Lower lobe of right lung (tissue), 2 donors: ENCODE measurements around the gene OSBPL2. TPM values are rescaled to one million over a fixed set of nuclear protein-coding genes. Genes with fewer than 3 reads are reported as not detected.

Source experiments
- ATAC-seq, 2 donors: fragments of 200-7000 bp; cut with Tn5 transposase; one replicate each; pipeline ENCODE4 v1.9.1; 2020 to 2022; ENCODE audit warnings: mild to moderate bottlenecking in 2 of 2, moderate library complexity in 2 of 2
- DNase-seq: peaks from one replicate; pipeline ENCODE4 v3.0.0-alpha.2; 2020
- H3K27ac ChIP-seq: fragments of 200-600 bp; one replicate; pipeline ENCODE4 v1.8.0; 2022
- H3K27me3 ChIP-seq: fragments of 200-600 bp; one replicate; pipeline ENCODE4 v1.8.0; 2022; ENCODE audit warnings: low read depth
- H3K36me3 ChIP-seq: fragments of 200-600 bp; one replicate; pipeline ENCODE4 v1.8.0; 2022; ENCODE audit warnings: mild to moderate bottlenecking
- H3K4me1 ChIP-seq: fragments of 200-600 bp; one replicate; pipeline ENCODE4 v1.8.0; 2022
- H3K4me3 ChIP-seq: fragments of 200-600 bp; one replicate; pipeline ENCODE4 v1.8.0; 2022; ENCODE audit warnings: mild to moderate bottlenecking
- H3K9me3 ChIP-seq: fragments of 200-600 bp; one replicate; pipeline ENCODE4 v1.8.0; 2022
- CTCF ChIP-seq: fragments of 200-600 bp; IDR thresholded peaks from one replicate; pipeline ENCODE4 v1.8.0; 2022; ENCODE audit warnings: antibody characterized with exemption, mild to moderate bottlenecking
- intact Hi-C: fragments of 100-400 bp; cut with DNase I; formaldehyde crosslinking; loops from one replicate; pipeline ENCODE4 v1.11.0; 2022
- long read RNA-seq: library from polyadenylated mRNA; unstranded; transcript quantifications from one replicate; pipeline ENCODE4 v2.0.0, GENCODE V29; 2021
- total RNA-seq: library from RNA; stranded (reverse); fragmentation: NEBNext Ultra II Directional; extraction: Animal tissue kit (Norgen Biotek cat#: 25700); gene quantifications from one replicate; pipeline ENCODE4 v1.2.1, GENCODE V29; 2021
- donor health status: DM: no; HTN: yes; CAD: no; lungs with severe emphysema.

The OSBPL2 gene
- total RNA-seq, result 56.0 TPM
- long read RNA-seq, full-length matches to known transcripts, result 36 of 66 reads
- long read RNA-seq, partial matches to known transcripts, result 19 of 66 reads
- long read RNA-seq, other reads (novel, unspliced or antisense), result 11 of 66 reads

DNA sequence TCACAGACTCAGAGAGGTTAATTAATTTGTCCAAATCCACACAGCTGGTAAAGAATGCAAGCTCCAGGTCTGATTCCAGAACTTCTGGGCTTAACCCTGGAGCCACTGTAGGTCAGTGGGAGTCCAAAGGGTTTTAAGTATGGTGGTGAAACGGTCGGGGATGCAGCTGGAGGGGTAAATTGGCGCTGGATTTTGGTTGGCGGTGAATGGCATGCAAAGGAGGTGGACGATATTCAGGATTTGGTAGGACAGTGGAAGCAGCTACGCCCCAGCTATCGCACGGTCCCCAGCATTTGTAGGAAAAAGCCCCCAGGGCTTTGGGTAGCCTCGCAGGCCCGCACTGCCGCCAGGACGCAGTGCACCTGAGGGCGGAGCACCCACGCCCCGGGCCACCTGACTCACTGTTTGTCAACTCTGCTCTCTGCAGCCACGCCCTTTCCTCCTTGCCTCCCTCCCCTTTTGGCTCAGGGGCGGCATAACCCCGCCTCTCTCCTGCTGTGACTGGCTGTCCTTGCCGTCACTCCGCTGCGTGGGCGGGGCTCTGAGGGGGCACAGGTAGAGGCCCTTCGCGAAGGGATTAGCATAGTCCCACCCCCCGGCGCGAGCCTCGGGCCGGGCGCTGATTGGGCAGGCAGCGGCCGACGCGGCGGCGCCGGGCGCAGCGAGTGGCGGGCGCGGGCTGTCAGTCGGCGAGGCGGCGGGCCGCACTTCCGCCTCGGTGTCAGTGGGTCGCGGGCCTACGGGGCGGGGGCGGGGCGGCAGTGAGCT is at the start of gene OSBPL2:
TSS of gene OSBPL2 (plus strand) at position 721 of the 768 bp plus-strand sequence. CDS start 17,664 bp downstream, outside the sequence.
- Histone ChIP-seq H3K27me3 (no peaks in the 10 kb centered on the region), H3K9me3 (no peaks in the 10 kb centered on the region), H3K4me3 (peak within 1 kb of the TSS; percentile 73), H3K36me3 (peaks cover 16% of the 10 kb centered on the region), H3K27ac (peak within 1 kb of the TSS; percentile 88), H3K4me1 (peaks cover 30% of the 10 kb centered on the region)
- intact Hi-C loops, result no loop called here
- peak; percentile 99 for ATAC-seq
- no peak for TF ChIP-seq CTCF
- peak; percentile 99 for DNase-seq

DNA sequence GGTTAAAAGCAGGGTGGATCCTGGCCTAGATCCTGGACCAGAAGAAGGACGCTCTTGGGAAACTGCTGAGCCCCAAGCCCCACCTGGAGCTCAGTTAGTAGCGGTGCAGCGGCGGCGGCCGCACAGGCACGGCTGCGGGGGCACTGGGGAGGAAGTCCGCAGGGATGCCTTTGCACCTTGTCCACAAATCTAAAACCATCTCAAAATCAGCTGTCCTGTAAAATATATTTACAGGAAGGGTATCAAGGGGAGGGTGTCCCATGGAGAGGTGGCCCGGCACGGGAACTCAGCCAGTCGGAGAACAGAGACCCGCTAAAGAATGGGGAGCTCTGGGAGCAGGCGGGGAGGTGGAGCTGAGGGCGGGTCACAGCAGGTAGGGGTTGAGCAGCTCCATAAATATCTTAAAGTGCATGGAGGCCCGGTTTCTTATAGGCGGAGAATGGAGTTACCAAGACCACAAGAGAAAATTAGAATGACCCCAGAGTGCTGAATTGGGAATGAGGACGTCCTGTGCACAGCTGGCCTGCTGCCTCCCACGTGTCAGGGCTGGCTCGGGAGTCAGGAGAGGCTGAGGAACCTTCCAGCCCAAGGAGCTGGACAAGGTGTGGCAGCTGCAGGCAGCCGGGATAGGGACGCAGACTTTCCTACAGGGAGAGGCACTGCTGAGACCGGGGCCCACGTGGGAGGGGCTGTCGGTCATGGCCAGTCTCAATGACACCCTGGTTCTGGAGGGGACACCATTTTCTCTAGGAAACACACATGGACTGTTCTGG is 47.5 kb upstream of the OSBPL2 start:
- DNase-seq (peak; percentile 24), ATAC-seq (no peak)
- H3K36me3 ChIP-seq, result peaks cover 63% of the 10 kb centered on the region
- intact Hi-C loops, result no loop called here
- peaks cover 13% of the 10 kb centered on the region for H3K4me1 ChIP-seq
- H3K27me3 ChIP-seq, result no peaks in the 10 kb centered on the region
- no peak overlapping the region for H3K4me3 ChIP-seq
- H3K9me3 ChIP-seq, result no peaks in the 10 kb centered on the region
- no peak overlapping the region for H3K27ac ChIP-seq
- no peak for TF ChIP-seq CTCF

- intact Hi-C loops, result no loop called here
- Histone ChIP-seq H3K4me1 (peaks cover 5% of the 10 kb centered on the region), H3K4me3 (no peak overlapping the region), H3K36me3 (peaks cover 74% of the 10 kb centered on the region), H3K27me3 (no peaks in the 10 kb centered on the region), H3K27ac (no peak overlapping the region), H3K9me3 (no peaks in the 10 kb centered on the region)
- ATAC-seq (no peak), DNase-seq (peak; percentile 23)
- TF ChIP-seq CTCF, result no peak
These were observed 46.4 kb upstream of the OSBPL2 start for GRCh38 chr20:62191781-62192559.

DNA sequence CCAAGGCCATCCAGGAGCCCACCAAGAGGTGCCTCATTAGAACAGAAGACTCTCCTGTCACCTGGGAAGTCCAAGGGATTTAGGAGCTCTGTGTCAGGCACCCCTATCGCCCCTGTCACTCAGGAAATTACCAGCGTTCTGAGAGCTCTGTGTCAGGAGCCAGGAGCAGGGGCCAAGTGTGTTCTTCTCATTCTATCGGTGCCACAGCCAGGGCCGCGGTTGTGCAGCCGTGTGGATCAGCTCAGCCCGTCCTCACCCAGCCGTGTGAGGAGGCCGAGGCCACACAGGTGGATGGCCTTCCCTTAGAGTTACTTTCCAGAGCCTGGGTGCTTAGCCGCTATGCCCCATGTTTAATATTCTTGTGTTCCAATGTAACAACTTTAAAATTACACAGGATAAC is 45.7 kb upstream of the OSBPL2 start:
- H3K36me3 ChIP-seq, result peaks cover 81% of the 10 kb centered on the region
- no peaks in the 10 kb centered on the region for H3K9me3 ChIP-seq
- peak; percentile 32 for DNase-seq
- intact Hi-C loops, result no loop called here
- ATAC-seq, result no peak
- H3K4me3 ChIP-seq, result no peak overlapping the region
- H3K4me1 ChIP-seq, result no peaks in the 10 kb centered on the region
- no peak for TF ChIP-seq CTCF
- no peaks in the 10 kb centered on the region for H3K27me3 ChIP-seq
- H3K27ac ChIP-seq, result no peak overlapping the region
